H54 (cell line): ENCODE measurements around the gene CDCA7.
"Not testable (repeated sequence)": the region's sequence is repeated elsewhere in the genome, so short reads cannot be mapped to it uniquely, and the experiment has no call there.

Experiments used
- DNase-seq: peaks from one replicate; pipeline ENCODE4 v3.0.0; 2011; ENCODE audit warnings: low spot score, mixed read lengths; ENCODE audit not compliant: insufficient read length
- FAIRE-seq: peaks from 3 replicates; lab custom pipeline; 2011; peaks lifted over from hg19 to GRCh38; lab: Jason Lieb, UNC
- POLR2A ChIP-seq: IDR thresholded peaks from 2 replicates; pipeline ENCODE4 v1.6.1; 2011; ENCODE audit warnings: low read depth, mild to moderate bottlenecking, low read length

The CDCA7 gene

GRCh38 chr2:173354582-173355131 is at the start of gene CDCA7:
TSS of gene CDCA7 (plus strand) at chr2:173354872. CDS start at chr2:173354964, 92 bp downstream.
- peak; percentile 79 for TF ChIP-seq POLR2A
- FAIRE-seq (no peak), DNase-seq (peak; percentile 77)

DNA sequence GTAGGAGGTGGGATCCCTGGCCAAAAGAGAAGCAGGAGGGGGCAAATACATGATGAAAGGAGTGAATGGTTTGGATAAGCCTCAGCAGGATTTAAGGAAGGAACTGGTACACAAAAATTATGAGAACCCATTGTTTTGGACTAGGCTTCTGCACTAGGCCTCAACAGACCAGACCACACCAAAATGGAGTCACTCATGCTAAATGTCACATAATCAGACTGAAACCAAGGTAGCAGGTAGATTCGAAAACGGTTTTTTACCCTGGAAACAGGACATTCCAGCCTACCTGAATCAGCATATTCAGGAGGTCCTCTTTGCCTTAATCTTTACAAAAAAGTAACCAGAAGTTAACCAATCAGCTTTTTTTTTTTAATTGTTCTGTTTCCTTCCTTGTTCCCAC is 49.4 kb upstream of the CDCA7 start:
- TF ChIP-seq POLR2A: no peak
- FAIRE-seq (no peak), DNase-seq (no peak)

DNA sequence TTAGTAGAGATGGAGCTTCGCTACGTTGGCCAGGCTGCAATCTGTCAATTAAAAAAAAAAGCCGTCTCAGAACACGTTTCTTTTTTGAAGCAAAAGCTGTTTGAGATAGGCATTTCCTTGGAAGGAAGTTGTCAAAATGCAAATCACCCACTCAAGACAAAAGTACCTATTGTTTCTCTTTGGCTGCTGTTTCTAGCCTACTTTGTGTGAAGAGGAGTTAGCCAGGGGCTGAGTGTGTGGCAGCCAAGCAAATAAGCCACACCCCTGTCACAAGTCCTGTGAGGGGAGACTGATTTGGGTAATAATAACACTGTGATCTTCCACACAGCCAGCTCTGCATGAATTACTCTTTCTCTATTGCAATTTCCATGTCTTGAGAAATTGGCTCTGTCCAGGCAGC is 47.4 kb upstream of the CDCA7 start:
- TF ChIP-seq POLR2A: no peak
- no peak for FAIRE-seq
- DNase-seq: no peak

DNA sequence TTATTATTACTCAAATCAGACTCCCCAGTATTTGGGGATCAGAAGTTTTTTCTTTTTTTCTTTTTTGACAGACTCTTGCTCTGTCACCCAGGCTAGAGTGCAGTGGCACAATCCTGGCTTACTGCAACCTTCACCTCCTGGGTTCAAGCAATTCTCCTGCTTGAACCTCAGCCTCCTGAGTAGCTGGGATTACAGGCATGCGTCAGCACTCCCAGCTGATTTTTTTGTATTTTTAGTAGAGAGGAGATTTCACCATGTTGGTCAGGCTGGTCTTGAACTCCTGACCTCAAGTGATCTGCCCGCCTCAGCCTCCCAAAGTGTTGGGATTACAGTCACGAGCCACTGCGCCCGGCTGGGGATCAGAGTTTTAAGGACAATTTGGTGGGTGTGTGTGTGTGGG is 45.3 kb upstream of the CDCA7 start:
- DNase-seq, FAIRE-seq: not testable (repeated sequence)

DNA sequence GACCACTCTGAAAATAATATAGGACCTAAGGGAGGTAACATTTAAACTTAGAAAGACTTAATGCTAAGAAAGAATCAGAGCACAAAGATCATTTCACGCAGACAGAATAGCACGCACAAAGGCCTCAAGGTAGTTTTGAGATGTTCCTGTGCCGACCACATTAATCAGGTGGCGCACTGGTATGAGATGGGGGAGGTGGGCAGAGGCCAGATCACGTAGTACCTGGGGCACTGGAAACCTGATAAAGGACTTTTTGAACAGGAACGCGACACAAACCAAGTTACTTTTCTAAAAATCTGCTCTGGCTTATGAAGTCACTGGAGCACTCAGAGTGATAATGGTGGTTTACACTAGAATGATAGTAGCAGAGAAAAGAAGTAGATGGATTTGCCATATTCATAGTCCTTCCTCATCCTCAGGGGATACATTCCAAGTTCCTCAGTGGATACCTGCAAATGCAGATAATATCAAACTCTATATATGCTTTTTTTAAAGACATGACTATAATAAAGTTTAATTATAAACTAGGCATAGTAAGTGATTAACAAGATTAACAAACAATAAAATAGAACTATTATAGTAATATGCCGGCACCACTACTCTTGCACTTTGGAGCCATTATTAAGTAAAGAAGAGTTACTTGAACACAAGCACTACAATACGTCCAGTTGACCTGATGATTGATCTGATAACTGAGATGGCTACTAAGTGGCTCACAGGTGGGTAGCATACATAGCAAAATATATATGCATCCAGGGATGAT is 42.6 kb upstream of the CDCA7 start:
- TF ChIP-seq POLR2A: no peak
- DNase-seq (no peak), FAIRE-seq (no peak)

GRCh38 chr2:173323371-173323770 is 31.3 kb upstream of the CDCA7 start:
- DNase-seq (no peak), FAIRE-seq (no peak)
- no peak for TF ChIP-seq POLR2A

GRCh38 chr2:173326806-173327205 is 27.9 kb upstream of the CDCA7 start:
- no peak for TF ChIP-seq POLR2A
- DNase-seq (no peak), FAIRE-seq (no peak)

DNA sequence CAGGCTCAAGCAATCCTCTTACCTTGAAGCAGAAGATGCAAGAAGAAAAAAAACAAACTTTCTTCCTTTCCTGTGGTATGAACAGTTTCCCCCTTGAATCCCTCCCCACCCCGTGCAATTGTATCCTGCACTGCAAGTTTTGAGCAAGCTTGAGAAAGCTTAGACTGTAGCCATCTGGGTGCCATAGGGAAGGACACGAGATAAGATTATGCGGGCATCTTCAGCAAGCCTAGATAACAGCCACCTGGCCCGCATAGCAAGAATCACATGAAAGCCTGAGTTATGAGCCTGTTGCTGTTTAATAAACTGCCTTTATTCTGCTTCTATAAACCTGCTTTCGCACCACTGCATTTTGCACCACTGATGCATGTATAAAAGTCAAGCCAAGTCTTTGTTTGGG is 27.3 kb upstream of the CDCA7 start:
- DNase-seq (no peak), FAIRE-seq (no peak)
- TF ChIP-seq POLR2A: no peak

DNA sequence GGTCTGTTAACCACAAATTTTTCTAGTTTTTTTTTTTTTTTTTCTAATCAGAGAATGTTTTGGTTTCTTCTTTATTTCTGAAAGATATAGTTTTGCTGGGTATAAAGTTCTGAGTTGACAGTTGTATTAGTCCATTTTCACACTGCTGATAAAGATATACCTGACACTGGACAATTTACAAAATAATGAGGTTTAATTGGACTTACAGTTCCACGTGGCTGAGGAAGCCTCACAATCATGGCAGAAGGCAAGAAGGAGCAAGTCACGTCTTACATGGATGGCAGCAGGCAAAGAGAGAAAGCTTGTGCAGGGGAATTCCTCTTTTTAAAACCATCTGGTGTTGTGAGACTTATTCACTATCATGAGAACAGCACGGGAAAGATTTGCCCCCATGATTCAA is 21.7 kb upstream of the CDCA7 start:
- FAIRE-seq, DNase-seq: not testable (repeated sequence)

DNA sequence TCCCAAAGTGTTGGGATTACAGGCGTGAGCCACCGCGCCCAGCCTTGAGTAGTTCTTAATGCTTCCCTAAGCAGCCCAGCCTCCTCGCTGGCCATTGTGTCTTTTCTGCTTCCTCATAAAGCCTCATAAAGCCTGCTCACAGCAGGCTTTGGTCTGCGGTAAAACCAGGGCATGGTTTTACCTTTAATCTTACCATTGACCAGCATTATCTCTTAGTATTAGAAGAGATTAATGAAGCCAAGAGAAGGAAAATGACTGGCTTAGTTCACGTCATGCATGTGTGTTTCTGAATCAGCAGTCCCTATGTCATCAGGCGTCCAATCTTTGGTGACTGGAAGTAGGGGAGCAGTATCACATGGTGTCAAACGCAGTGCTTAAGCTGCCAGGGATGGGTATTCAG is 14.9 kb upstream of the CDCA7 start:
- FAIRE-seq (no peak), DNase-seq (no peak)
- no peak for TF ChIP-seq POLR2A

- no peak for DNase-seq
- TF ChIP-seq POLR2A: no peak
- FAIRE-seq: no peak
These were observed 10.8 kb upstream of the CDCA7 start for GRCh38 chr2:173343921-173344320.

DNA sequence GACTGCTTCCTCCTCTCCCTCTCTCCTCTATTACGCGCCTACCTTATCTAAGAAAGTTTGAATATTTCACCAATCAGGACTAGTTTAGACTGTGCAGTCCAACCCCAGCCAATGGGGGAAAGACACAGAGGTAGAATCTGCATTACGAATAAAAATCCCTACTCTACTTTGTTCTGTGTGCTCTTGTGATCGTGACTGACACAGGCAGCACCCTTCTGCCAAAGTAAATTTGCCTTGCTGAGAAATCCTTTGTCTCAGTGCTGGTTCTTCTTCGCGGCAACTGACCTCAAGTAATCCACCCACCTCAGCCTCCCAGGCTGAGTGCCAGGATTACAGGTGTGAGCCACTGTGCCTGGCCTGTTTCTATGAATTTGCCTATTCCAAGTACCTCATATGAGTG is 8.6 kb upstream of the CDCA7 start:
- no peak for TF ChIP-seq POLR2A
- FAIRE-seq: no peak
- DNase-seq: no peak

DNA sequence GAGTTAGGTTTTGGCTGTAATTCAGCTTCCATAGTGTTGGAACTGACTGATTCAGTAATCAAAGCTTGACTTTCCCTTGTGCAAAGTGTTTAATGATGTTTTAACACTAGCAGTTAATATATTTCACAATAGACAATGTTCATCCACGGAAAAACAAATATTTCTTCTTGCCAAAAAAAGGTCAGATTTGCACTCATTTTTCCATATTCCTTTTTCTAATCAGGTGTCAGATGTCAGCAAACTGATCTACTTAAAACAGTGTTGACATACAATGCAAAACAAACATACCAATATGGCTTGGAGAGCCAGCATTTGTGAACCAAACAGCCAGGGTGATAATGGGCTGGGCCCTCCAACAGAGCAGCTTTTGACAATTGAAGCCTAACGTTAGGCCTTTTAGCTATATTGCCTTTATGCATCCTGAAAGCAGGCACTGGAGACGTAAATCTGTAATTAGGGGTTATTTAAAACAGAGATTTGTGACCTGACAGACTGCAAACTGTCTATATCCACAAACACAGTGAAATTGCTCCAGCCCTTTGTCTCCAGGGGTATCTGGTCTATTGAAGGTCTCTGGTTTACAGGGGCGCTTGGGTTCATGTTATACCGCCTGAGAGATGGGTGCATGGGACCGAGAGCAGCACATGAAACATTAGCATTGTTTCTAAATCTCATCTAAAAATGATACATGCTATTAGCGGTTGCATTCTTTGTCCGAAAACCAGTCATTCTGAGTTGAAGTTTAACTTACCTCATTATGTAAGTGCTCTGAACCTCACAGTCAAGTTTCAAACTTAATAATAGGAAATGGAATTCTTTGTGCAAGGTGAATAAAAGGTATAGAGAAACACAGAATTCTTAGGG is 7.1 kb upstream of the CDCA7 start:
- no peak for TF ChIP-seq POLR2A

DNA sequence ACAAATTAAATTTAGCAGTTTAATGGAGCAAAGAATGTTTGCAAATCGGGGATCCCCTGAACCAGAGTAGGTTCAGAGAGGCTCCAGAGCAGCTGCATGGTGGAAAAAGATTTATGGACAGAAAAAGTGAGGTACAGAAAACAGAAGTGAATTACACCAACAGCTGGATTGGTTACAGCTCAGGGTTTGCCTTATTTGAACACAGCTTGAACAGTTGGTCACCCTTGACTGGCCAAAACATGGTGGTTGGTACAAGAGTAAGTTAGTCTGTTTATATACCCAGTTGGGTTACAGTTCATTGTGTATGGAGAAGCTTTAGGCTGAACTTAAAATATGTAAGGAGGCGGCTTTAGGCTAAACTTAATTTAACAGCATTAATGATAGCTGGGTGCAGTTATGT is 5.4 kb upstream of the CDCA7 start:
- DNase-seq (no peak), FAIRE-seq (no peak)
- no peak for TF ChIP-seq POLR2A

More for the DNA sequence above, 7.1 kb upstream of the CDCA7 start:
- FAIRE-seq (no peak), DNase-seq (no peak)
